ENCODE data around the gene NDUFA12. TPM values are rescaled to one million over a fixed set of nuclear protein-coding genes. Genes with fewer than 3 reads are reported as not detected.

The NDUFA12 gene
- total and polyA plus RNA-seq, 8 donors: 76.0 to 87.2 (median 80.9) TPM

DNA sequence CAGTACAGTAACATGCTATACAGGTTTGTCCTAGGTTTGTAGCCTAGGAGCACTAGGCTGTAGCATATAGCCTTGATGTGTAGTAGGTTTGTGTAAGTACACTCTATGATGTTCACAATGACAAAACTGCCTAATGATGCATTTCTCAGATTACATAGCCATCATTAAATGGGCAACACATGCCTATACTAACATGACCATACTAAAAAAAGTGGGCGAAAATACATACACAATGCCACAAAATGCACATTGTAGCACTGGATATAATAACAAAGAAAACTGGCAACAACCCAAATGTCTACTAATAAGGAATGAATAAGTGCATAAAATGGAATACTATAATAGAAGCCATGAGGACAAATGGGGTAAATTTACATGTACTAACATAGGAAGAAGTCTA is 31.3 kb upstream of the NDUFA12 start:
- H3K27ac ChIP-seq: no peak overlapping the region
- no peaks in the 10 kb centered on the region for H3K9me3 ChIP-seq
- TF ChIP-seq, protein P1, sequence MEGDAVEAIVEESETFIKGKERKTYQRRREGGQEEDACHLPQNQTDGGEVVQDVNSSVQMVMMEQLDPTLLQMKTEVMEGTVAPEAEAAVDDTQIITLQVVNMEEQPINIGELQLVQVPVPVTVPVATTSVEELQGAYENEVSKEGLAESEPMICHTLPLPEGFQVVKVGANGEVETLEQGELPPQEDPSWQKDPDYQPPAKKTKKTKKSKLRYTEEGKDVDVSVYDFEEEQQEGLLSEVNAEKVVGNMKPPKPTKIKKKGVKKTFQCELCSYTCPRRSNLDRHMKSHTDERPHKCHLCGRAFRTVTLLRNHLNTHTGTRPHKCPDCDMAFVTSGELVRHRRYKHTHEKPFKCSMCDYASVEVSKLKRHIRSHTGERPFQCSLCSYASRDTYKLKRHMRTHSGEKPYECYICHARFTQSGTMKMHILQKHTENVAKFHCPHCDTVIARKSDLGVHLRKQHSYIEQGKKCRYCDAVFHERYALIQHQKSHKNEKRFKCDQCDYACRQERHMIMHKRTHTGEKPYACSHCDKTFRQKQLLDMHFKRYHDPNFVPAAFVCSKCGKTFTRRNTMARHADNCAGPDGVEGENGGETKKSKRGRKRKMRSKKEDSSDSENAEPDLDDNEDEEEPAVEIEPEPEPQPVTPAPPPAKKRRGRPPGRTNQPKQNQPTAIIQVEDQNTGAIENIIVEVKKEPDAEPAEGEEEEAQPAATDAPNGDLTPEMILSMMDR (IDR thresholded peaks at IDR 0.05): no peak
- DNase-seq: no peak
- H3K27me3 ChIP-seq: no peaks in the 10 kb centered on the region
- no peak for ATAC-seq
- H3K4me1 ChIP-seq: no peaks in the 10 kb centered on the region
- peaks cover 0 to 71% of the 10 kb centered on the region in 2 donors for H3K36me3 ChIP-seq
- intact Hi-C loops (cut with DNase I): no loop called here
- no peak overlapping the region for H3K4me3 ChIP-seq

DNA sequence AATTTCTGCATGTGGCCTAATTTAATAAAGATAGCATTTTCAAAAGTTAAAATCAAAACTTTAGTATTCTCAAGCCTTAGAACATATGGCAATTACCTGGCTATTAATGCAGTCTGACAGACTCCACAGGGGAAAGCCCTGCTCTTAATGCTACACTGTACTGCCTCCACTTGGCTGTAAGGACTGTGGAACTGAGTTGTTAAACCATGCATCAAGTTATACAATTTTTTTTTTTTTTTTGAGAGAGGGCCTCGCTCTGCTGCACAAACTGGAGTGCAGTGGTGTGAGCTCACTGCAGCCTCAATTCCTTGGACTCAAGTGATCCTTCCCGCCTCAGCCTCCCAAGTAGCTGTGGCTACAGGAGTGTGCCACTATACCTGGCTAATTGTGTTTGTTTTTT is 19.0 kb upstream of the NDUFA12 start:
- H3K27me3 ChIP-seq: no peaks in the 10 kb centered on the region
- no peak for ATAC-seq
- intact Hi-C loops (cut with DNase I): no loop called here

DNA sequence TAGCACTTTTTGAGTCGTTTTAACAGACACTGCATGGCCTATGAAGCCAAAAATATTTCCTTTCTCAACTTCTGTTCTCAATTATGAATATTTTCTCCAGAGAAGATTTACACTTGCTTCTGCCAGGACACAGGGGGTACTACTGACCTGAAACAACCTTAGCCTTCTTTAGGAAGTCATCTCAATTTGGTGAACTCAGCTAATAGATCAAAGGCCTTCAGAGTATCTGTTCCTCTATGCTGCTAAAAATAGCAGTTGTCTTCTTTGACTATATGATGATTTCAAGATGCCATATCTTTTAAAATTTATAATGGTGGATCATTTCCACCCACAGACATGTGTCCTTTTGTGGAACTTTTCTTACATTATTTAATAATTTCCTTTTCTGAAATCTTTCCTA is 14.0 kb upstream of the NDUFA12 start:
- TF ChIP-seq, protein P1 (IDR thresholded peaks at IDR 0.05): no peak
- Histone ChIP-seq H3K27ac (no peak overlapping the region), H3K27me3 (no peaks in the 10 kb centered on the region), H3K9me3 (no peaks in the 10 kb centered on the region), H3K4me3 (no peak overlapping the region), H3K36me3 (peaks cover 0 to 12% of the 10 kb centered on the region in 2 donors), H3K4me1 (no peaks in the 10 kb centered on the region)
- DNase-seq (no peak), ATAC-seq (no peak)
- intact Hi-C loops (cut with DNase I): no loop called here

More for the DNA sequence above, 19.0 kb upstream of the NDUFA12 start:
- H3K36me3 ChIP-seq: peaks cover 0 to 40% of the 10 kb centered on the region in 2 donors
- DNase-seq: no peak
- no peak overlapping the region for H3K27ac ChIP-seq
- no peak overlapping the region for H3K4me3 ChIP-seq
- TF ChIP-seq, protein P1 (IDR thresholded peaks at IDR 0.05): no peak
- H3K4me1 ChIP-seq: no peaks in the 10 kb centered on the region
- no peaks in the 10 kb centered on the region for H3K9me3 ChIP-seq

DNA sequence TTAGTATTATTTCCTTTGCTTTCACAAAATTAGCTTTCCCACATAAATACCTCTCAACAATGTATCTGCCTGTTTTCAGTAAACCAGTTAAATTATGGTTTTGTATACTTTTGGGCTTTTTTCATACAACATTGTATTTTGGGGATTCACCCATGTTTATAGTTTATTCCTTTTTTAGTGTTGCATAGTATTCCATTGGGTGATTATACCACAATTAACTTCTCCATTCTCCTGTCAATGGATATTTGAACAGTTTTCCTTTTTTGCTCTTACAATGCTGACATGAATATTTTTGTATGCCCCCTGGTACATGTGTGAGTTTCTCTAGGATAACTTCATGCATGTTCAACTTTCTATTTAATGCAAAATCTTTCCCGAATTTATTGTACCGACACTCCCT is 12.6 kb upstream of the NDUFA12 start:
- TF ChIP-seq, protein P1 (IDR thresholded peaks at IDR 0.05): no peak
- H3K27me3 ChIP-seq: no peaks in the 10 kb centered on the region
- H3K9me3 ChIP-seq: no peaks in the 10 kb centered on the region
- intact Hi-C loops (cut with DNase I): no loop called here
- H3K27ac ChIP-seq: no peak overlapping the region
- no peak for ATAC-seq
- no peaks in the 10 kb centered on the region for H3K4me1 ChIP-seq
- no peak for DNase-seq
- H3K4me3 ChIP-seq: no peak overlapping the region
- H3K36me3 ChIP-seq: no peaks in the 10 kb centered on the region

DNA sequence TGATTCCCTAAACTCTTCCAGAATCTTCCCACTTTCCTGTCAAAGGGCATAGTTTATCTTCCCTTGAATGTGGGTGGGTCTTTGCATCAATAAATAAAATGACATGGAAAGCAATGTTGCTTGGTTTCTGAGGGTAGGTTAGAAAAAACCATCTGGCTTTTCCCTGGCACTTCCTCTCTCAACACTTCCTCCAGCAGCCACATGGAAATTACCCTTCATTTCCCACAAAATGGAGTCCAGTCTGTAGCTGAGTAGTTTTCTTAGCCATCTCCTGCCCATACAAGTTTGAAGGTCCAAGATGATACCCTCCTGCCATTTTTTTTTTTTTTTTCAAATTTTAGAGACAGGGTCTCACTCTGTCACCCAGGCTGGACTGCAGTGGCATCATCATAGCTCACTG is 11.1 kb upstream of the NDUFA12 start:
- no peak for ATAC-seq
- Histone ChIP-seq H3K36me3 (no peaks in the 10 kb centered on the region), H3K27me3 (no peaks in the 10 kb centered on the region), H3K4me1 (no peaks in the 10 kb centered on the region), H3K9me3 (no peaks in the 10 kb centered on the region), H3K4me3 (no peak overlapping the region), H3K27ac (no peak overlapping the region)
- DNase-seq: no peak
- TF ChIP-seq, protein P1 (IDR thresholded peaks at IDR 0.05): no peak
- intact Hi-C loops (cut with DNase I): no loop called here
